GM04504 (cell line): Measurements from ENCODE around the gene PLEKHA7.
"Not testable (repeated sequence)": the region's sequence is repeated elsewhere in the genome, so short reads cannot be mapped to it uniquely, and the experiment has no call there.

Experiments used
- DNase-seq: peaks from one replicate; pipeline ENCODE4 v3.0.0-alpha.2; 2012; ENCODE audit warnings: low read depth

The PLEKHA7 gene

GRCh38 chr11:16876837-16877236, 137.4 kb downstream of the PLEKHA7 start:
- DNase-seq, result no peak

GRCh38 chr11:16876053-16876752, 138.0 kb downstream of the PLEKHA7 start:
- DNase-seq, result no peak

GRCh38 chr11:16874275-16874975, 139.8 kb downstream of the PLEKHA7 start:
- DNase-seq, result no peak

- no peak for DNase-seq
Observed at GRCh38 chr11:16873289-16873688, 140.9 kb downstream of the PLEKHA7 start.

DNA sequence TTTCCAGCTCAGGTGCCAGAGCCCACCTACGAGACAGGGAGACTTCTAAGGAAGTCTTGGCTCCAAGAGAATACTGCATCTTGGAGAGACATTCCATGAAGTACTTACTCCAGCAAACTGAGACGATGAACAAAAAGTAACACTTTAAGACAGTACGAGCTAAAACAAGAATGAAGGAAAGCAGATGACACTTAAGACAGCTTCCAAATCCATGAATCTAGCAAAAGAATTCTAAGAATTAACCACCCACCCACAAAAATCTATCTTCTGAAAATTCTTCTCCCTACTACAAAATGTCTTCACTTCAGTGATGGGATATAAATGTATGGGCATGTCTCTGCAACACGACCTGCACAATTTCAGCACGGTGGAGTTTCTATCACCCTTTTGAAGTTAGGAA, 142.8 kb downstream of the PLEKHA7 start:
- no peak for DNase-seq

GRCh38 chr11:16867097-16867496, 147.1 kb downstream of the PLEKHA7 start:
- DNase-seq, result no peak

GRCh38 chr11:16864428-16864827, 149.8 kb downstream of the PLEKHA7 start:
- DNase-seq, result not testable (repeated sequence)

GRCh38 chr11:16863389-16863788, 150.8 kb downstream of the PLEKHA7 start:
- no peak for DNase-seq

GRCh38 chr11:16862726-16863125, 151.5 kb downstream of the PLEKHA7 start:
- peak; percentile 17 for DNase-seq

- no peak for DNase-seq
Observed at GRCh38 chr11:16861862-16862261, 152.4 kb downstream of the PLEKHA7 start.

- no peak for DNase-seq
Observed at GRCh38 chr11:16860617-16861016, 153.6 kb downstream of the PLEKHA7 start.

GRCh38 chr11:16859651-16860050, 154.6 kb downstream of the PLEKHA7 start:
- DNase-seq, result no peak

DNA sequence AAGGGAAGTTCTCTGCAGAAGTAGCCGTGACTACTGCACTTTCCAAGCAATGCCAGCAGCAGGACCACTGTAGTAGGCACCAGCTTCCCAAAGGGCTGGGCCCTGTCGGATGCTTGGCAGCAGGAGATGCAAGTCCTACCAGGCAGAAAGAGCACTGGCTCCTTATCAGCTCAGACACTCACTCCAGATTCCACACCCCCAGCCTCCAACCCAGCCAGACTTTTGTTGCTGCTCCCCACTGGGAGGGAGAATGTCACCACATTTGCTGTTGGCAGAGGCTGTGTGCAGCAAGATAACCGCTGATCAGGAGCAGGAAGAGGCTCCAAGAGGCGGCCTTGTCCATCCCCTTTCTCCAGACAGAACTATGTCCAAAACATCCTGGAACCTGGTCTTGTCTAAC, 157.0 kb downstream of the PLEKHA7 start:
- no peak for DNase-seq

- DNase-seq, result no peak
Observed at GRCh38 chr11:16856022-16856471, 158.2 kb downstream of the PLEKHA7 start.

GRCh38 chr11:16854979-16855378, 159.2 kb downstream of the PLEKHA7 start:
- DNase-seq, result no peak

- DNase-seq, result no peak
Observed at GRCh38 chr11:16853859-16854258, 160.4 kb downstream of the PLEKHA7 start.

DNA sequence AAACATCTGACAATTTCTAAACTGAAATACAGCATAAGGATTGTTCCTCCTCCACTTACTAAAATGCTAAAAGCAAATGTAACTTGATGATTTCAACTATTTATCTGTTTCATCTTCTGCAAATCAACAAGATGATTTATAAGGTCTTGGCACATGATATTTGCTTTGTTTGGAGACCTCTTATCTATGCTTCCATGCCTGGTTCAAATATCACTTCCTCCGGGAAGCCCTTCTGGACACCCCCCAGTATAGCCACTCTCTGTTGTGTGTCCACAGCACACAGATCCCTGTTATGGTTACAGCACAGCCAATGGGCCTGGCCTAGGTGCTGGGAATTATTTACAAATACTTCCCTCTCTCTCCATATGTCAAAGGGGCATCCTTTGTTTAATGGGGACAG, 160.9 kb downstream of the PLEKHA7 start:
- DNase-seq, result no peak

GRCh38 chr11:16846305-16846704, 167.9 kb downstream of the PLEKHA7 start:
- no peak for DNase-seq

- no peak for DNase-seq
Observed at GRCh38 chr11:16844268-16844771, 169.9 kb downstream of the PLEKHA7 start.

GRCh38 chr11:16843294-16843693, 170.9 kb downstream of the PLEKHA7 start:
- no peak for DNase-seq

DNA sequence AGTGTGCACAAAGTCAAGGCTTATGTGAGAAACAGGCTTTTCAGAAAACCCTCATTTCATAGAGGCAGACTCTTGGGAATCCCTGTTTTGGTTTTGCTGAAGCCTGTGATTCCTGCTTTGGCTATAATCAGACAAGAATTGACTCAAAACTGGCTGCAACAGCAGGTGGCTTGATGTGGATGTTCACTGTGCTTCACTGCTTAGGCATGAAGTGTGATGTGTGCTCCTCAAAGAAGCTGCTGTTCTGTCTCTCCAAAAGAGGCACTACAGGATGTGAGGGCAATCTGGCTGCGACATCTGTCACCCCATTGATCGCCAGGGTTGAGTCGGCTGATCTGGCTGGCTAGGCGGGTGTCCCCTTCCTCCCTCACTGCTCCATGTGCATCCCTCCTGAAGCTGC, 172.2 kb downstream of the PLEKHA7 start:
- no peak for DNase-seq

DNA sequence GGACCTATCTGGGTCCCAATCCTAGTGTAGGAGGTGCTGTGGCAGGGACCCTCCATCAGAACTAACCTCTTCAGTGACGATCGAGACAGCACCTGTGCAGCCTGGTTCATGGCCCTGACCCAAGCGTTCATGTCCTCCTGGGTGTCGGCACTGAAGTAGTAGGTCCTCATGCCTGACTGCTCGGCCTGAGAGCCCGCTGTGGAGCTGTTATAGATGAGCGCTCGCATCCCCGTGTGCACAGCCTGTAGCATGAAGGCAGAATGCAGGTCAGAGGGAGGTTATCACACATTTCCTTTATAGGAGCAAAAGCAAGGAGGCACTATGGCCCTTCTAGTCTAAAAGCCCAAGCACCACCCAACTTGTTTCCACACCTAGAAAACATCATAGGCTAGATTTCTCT, 172.7 kb downstream of the PLEKHA7 start:
- no peak for DNase-seq

GRCh38 chr11:16840951-16841350, 173.3 kb downstream of the PLEKHA7 start:
- DNase-seq, result no peak
